Measurements from ENCODE around the gene PRPSAP1.

Gene PRPSAP1

DNA sequence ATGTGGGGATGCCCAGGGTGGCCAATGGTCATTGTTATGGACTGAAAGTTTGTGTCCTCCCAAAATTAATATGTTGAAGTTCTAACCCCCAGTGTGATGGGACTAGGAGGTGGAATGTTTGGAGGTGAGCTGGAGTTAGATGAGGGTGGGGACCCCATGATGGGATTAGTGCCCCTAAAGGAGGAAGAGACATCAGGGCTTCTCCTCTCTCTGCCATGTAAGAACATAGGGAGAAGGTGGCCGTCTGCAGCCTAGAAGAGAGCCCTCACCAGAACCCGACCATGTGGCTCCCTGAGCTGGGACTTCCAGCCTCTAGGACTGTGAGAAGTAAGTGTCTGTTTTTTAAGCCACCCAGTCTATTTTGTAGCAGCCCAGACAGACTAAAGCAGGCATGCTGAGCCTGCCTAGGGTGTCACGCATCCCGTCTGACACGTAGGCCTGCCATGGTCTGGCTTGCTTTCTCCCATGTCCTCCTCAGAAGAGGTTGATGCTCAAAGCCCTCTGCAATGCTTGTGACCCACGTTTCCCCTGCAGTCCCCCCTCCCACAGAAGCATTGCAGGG, 4.0 kb upstream of the PRPSAP1 start:
- in situ Hi-C loops (cut with HindIII; ENCODE audit: low sequenced_read_pairs), result no loop called here
- no peak for TF ChIP-seq CTCF (IDR thresholded peaks at IDR 0.05; ENCODE audit: low read depth, low read length)
- DNase-seq (ENCODE audit: low read depth, low spot score), result no peak
- no peak overlapping the region for H3K4me3 ChIP-seq (ENCODE audit: low read depth, low read length)

GRCh38 chr17:76356803-76357456, 3.2 kb upstream of the PRPSAP1 start:
- no peak overlapping the region for H3K4me3 ChIP-seq (ENCODE audit: low read depth, low read length)
- DNase-seq (ENCODE audit: low read depth, low spot score), result no peak
- no peak for TF ChIP-seq CTCF (IDR thresholded peaks at IDR 0.05; ENCODE audit: low read depth, low read length)
- in situ Hi-C loops (cut with HindIII; ENCODE audit: low sequenced_read_pairs), result no loop called here

DNA sequence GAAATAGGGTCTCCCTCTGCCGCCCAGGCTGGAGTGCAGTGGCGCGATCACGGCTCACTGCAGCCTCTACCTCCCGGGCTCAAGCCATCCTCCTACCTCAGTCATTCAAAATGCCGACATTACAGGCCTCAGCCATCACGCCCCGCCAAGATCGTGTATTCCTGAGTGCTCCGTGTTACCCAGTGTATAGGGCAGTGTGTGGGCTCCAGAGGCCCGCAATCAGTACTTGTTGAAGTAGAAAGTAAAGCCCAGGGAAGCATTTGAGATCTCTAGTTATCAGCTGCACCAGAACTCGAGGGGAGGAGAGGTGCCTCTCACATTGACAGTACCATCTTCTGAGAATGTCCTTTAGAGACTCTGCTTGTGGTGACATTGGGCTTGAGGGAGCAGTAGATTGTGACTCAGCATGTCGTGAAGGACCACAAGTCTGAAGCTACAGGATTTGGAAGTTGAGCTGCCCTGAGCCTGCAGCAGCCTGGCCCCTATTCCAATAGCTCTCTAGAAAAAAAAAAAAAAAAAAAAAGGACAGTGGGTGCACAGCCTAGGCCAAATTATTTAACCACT, 1.1 kb upstream of the PRPSAP1 start:
- no peak overlapping the region for H3K4me3 ChIP-seq (ENCODE audit: low read depth, low read length)
- in situ Hi-C loops (cut with HindIII; ENCODE audit: low sequenced_read_pairs), result no loop called here
- no peak for TF ChIP-seq CTCF (IDR thresholded peaks at IDR 0.05; ENCODE audit: low read depth, low read length)
- no peak for DNase-seq (ENCODE audit: low read depth, low spot score)

DNA sequence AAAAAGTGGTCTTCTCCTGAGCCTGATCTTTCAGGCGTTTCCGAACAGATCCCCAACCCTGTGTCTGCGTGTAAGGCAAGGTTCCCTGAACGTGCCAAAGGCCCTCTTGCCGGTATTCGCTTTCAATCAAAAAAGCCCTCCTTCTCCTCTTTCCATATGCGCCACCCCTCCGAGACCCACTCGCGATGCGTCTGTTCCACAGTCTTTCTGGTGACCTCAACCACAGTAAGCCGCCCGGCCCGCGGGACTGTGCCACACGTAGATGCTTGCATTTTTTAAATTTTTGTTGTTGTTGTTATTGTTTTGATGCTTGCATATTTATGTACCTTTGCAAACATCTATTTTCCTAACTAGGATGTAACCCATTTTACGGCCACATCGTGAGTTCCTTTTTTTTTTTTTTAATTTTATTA, 607 bp upstream of the PRPSAP1 start:
- in situ Hi-C loops (cut with HindIII; ENCODE audit: low sequenced_read_pairs), result no loop called here
- H3K4me3 ChIP-seq (ENCODE audit: low read depth, low read length), result peak overlapping the region; percentile 71
- no peak for TF ChIP-seq CTCF (IDR thresholded peaks at IDR 0.05; ENCODE audit: low read depth, low read length)
- DNase-seq (ENCODE audit: low read depth, low spot score), result no peak

DNA sequence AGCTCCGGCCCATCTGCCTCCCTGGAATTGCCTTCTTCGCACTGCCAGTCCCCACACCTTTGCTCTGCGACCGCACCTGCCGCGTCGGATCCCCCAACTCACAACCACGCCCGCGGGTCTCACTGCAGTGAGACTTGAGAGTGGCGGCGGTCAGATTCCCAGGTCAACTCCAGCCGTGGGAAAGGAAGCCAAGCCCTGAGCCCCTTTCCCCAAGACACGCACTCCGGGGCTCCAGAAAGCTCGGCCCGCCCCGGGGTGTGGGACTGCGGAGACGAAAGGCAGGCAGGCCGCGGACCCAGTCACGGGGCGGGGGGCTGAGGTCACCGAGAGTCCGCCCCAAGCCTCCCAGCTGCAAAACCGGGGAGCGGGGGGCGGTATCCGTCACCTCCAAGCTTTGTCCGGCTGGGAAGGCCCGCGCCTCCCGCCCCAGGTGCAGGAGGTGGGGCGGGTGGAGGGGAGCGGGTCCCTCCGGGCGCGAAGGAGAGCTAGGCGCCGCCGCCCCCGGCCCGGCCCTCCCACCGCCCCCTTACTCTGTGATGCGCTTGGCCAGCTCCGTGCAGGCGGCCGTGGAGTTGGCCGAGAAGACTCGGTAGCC, 615 bp downstream of the PRPSAP1 start:
- DNase-seq (ENCODE audit: low read depth, low spot score), result no peak
- in situ Hi-C loops (cut with HindIII; ENCODE audit: low sequenced_read_pairs), result no loop called here
- H3K4me3 ChIP-seq (ENCODE audit: low read depth, low read length), result peak overlapping the region; percentile 71
- TF ChIP-seq CTCF (IDR thresholded peaks at IDR 0.05; ENCODE audit: low read depth, low read length), result no peak

- in situ Hi-C loops (cut with HindIII; ENCODE audit: low sequenced_read_pairs), result no loop called here
- no peak for TF ChIP-seq CTCF (IDR thresholded peaks at IDR 0.05; ENCODE audit: low read depth, low read length)
- DNase-seq (ENCODE audit: low read depth, low spot score), result no peak
- H3K4me3 ChIP-seq (ENCODE audit: low read depth, low read length), result no peak overlapping the region
These were observed 2.1 kb downstream of the PRPSAP1 start for GRCh38 chr17:76351526-76352071.

All from astrocyte of the spinal cord (primary cell).